GM12892 (cell line): ENCODE measurements around the gene MGMT.

Experiments used
- POLR2A ChIP-seq: IDR thresholded peaks from 2 replicates; pipeline ENCODE4 v1.6.1; 2011; ENCODE audit warnings: low read depth, low read length, control low read depth
- POLR2AphosphoS5 ChIP-seq: IDR thresholded peaks from 2 replicates; pipeline ENCODE4 v1.6.1; 2011; ENCODE audit warnings: low read depth, low read length, control low read depth

GRCh38 chr10:129481641-129482040 lies 14.6 kb downstream of the MGMT start:
- TF ChIP-seq POLR2A (no peak), POLR2AphosphoS5 (no peak)
